ENCODE measurements around the gene TLK2.
A peak's percentile ranks its signal among the peaks of the same experiment; 100 is the strongest.
"Not testable (repeated sequence)": the region's sequence is repeated elsewhere in the genome, so short reads cannot be mapped to it uniquely, and the experiment has no call there.

Gene TLK2

GRCh38 chr17:62478424-62478879, at the start of gene TLK2:
Gene TLK2 (plus strand): TSS chr17:62478825. CDS start chr17:62481126, 2,301 bp downstream.
- DNase-seq (ENCODE audit: low read depth in 2 of 2) = peak; percentile 57 to 61

- DNase-seq (ENCODE audit: low read depth in 2 of 2) = not testable (repeated sequence)
Observed at GRCh38 chr17:62435251-62435650, 43.4 kb upstream of the TLK2 start.

GRCh38 chr17:62441181-62441580, 37.4 kb upstream of the TLK2 start:
- DNase-seq (ENCODE audit: low read depth in 2 of 2) = not testable (repeated sequence)

GRCh38 chr17:62444063-62444462, 34.6 kb upstream of the TLK2 start:
- no peak for DNase-seq (ENCODE audit: low read depth in 2 of 2)

GRCh38 chr17:62445791-62446190, 32.8 kb upstream of the TLK2 start:
- not testable (repeated sequence) for DNase-seq (ENCODE audit: low read depth in 2 of 2)

- not testable (repeated sequence) for DNase-seq (ENCODE audit: low read depth in 2 of 2)
Observed at GRCh38 chr17:62452195-62452594, 26.4 kb upstream of the TLK2 start.

- not testable (repeated sequence) for DNase-seq (ENCODE audit: low read depth in 2 of 2)
Observed at GRCh38 chr17:62453041-62453440, 25.6 kb upstream of the TLK2 start.

GRCh38 chr17:62453656-62454055, 25.0 kb upstream of the TLK2 start:
- DNase-seq (ENCODE audit: low read depth in 2 of 2) = not testable (repeated sequence)

- not testable (repeated sequence) for DNase-seq (ENCODE audit: low read depth in 2 of 2)
Observed at GRCh38 chr17:62454111-62454510, 24.5 kb upstream of the TLK2 start.

- no peak for DNase-seq (ENCODE audit: low read depth in 2 of 2)
Observed at GRCh38 chr17:62456016-62456415, 22.6 kb upstream of the TLK2 start.

GRCh38 chr17:62458483-62458882, 20.1 kb upstream of the TLK2 start:
- DNase-seq (ENCODE audit: low read depth in 2 of 2) = not testable (repeated sequence)

GRCh38 chr17:62464422-62464821, 14.2 kb upstream of the TLK2 start:
- DNase-seq (ENCODE audit: low read depth in 2 of 2) = not testable (repeated sequence)

- DNase-seq (ENCODE audit: low read depth in 2 of 2) = not testable (repeated sequence)
Observed at GRCh38 chr17:62465271-62465670, 13.4 kb upstream of the TLK2 start.

- DNase-seq (ENCODE audit: low read depth in 2 of 2) = peak; percentile 36 to 42
Observed at GRCh38 chr17:62470666-62471379, 7.8 kb upstream of the TLK2 start.

- not testable (repeated sequence) for DNase-seq (ENCODE audit: low read depth in 2 of 2)
Observed at GRCh38 chr17:62471380-62471880, 7.2 kb upstream of the TLK2 start.

GRCh38 chr17:62473030-62473982, 5.3 kb upstream of the TLK2 start:
- not testable (repeated sequence) for DNase-seq (ENCODE audit: low read depth in 2 of 2)

GRCh38 chr17:62477111-62477510, 1.5 kb upstream of the TLK2 start:
- DNase-seq (ENCODE audit: low read depth in 2 of 2) = not testable (repeated sequence)

GRCh38 chr17:62477718-62478408, 762 bp upstream of the TLK2 start:
- DNase-seq (ENCODE audit: low read depth in 2 of 2) = not testable (repeated sequence)

- DNase-seq (ENCODE audit: low read depth in 2 of 2) = not testable (repeated sequence)
Observed at GRCh38 chr17:62478880-62479638, 434 bp downstream of the TLK2 start.

GRCh38 chr17:62479639-62480258, 1.1 kb downstream of the TLK2 start:
- not testable (repeated sequence) for DNase-seq (ENCODE audit: low read depth in 2 of 2)

Data from activated CD8-positive, alpha-beta memory T cell treated with anti-CD3 and anti-CD28 coated beads for 4 hours (primary cell).